Fibroblast of mammary gland (primary cell): ENCODE measurements around the gene ETAA1.

Source experiments
- DNase-seq: peaks from one replicate; pipeline ENCODE4 v3.0.0-alpha.2; 2010; ENCODE audit warnings: low read depth
- H3K4me3 ChIP-seq: 2 replicates; pipeline ENCODE4 v1.5.1; 2011; ENCODE audit warnings: low read depth, mild to moderate bottlenecking, low read length, moderate library complexity; ENCODE audit not compliant: control insufficient read depth
- CTCF ChIP-seq: conservative IDR thresholded peaks from 2 replicates; pipeline ENCODE4 v1.5.1; 2011; ENCODE audit warnings: low read depth, low read length, inconsistent platforms; ENCODE audit not compliant: control insufficient read depth, insufficient read depth

The ETAA1 gene

GRCh38 chr2:67416136-67416535 is 19.0 kb downstream of the ETAA1 start:
- no peak overlapping the region for H3K4me3 ChIP-seq
- DNase-seq = no peak
- no peak for TF ChIP-seq CTCF

GRCh38 chr2:67423489-67423888 is 26.4 kb downstream of the ETAA1 start:
- no peak for DNase-seq
- TF ChIP-seq CTCF = no peak
- H3K4me3 ChIP-seq = no peak overlapping the region

- no peak for TF ChIP-seq CTCF
- H3K4me3 ChIP-seq = no peak overlapping the region
- DNase-seq = no peak
These were observed 39.1 kb downstream of the ETAA1 start for GRCh38 chr2:67436221-67436620.

- no peak for DNase-seq
- H3K4me3 ChIP-seq = no peak overlapping the region
- TF ChIP-seq CTCF = no peak
These were observed 40.0 kb downstream of the ETAA1 start for GRCh38 chr2:67437114-67437513.

GRCh38 chr2:67438337-67438736 is 41.2 kb downstream of the ETAA1 start:
- no peak for TF ChIP-seq CTCF
- H3K4me3 ChIP-seq = no peak overlapping the region
- DNase-seq = no peak

- no peak for DNase-seq
- TF ChIP-seq CTCF = no peak
- no peak overlapping the region for H3K4me3 ChIP-seq
These were observed 48.6 kb downstream of the ETAA1 start for GRCh38 chr2:67445652-67446268.

GRCh38 chr2:67446491-67446911 is 49.4 kb downstream of the ETAA1 start:
- no peak overlapping the region for H3K4me3 ChIP-seq
- DNase-seq = no peak
- no peak for TF ChIP-seq CTCF
